Activated T-cell treated with anti-CD3 and anti-CD28 coated beads, Interleukin-2, amount 50 U/mL, for 24 hours (primary cell): ENCODE results near the gene LETM1.

Source experiments
- DNase-seq: peaks from one replicate; pipeline ENCODE4 v3.0.0-alpha.2; 2020
- H3K27ac Mint-ChIP-seq: 2 replicates; pipeline ENCODE4 v1.8.0; 2020; ENCODE audit warnings: mild to moderate bottlenecking, mixed read lengths
- H3K27me3 Mint-ChIP-seq: 2 replicates; pipeline ENCODE4 v1.8.0; 2020; ENCODE audit warnings: mixed read lengths
- H3K36me3 Mint-ChIP-seq: 2 replicates; pipeline ENCODE4 v1.8.0; 2020; ENCODE audit warnings: low read depth, mixed read lengths
- H3K4me1 Mint-ChIP-seq: 2 replicates; pipeline ENCODE4 v1.8.0; 2020; ENCODE audit warnings: low read depth, mixed read lengths
- H3K4me3 Mint-ChIP-seq: 2 replicates; pipeline ENCODE4 v1.8.0; 2020; ENCODE audit warnings: mild to moderate bottlenecking, moderate library complexity, mixed read lengths
- H3K9me3 Mint-ChIP-seq: 2 replicates; pipeline ENCODE4 v1.8.0; 2020; ENCODE audit warnings: mixed read lengths

LETM1 gene

DNA sequence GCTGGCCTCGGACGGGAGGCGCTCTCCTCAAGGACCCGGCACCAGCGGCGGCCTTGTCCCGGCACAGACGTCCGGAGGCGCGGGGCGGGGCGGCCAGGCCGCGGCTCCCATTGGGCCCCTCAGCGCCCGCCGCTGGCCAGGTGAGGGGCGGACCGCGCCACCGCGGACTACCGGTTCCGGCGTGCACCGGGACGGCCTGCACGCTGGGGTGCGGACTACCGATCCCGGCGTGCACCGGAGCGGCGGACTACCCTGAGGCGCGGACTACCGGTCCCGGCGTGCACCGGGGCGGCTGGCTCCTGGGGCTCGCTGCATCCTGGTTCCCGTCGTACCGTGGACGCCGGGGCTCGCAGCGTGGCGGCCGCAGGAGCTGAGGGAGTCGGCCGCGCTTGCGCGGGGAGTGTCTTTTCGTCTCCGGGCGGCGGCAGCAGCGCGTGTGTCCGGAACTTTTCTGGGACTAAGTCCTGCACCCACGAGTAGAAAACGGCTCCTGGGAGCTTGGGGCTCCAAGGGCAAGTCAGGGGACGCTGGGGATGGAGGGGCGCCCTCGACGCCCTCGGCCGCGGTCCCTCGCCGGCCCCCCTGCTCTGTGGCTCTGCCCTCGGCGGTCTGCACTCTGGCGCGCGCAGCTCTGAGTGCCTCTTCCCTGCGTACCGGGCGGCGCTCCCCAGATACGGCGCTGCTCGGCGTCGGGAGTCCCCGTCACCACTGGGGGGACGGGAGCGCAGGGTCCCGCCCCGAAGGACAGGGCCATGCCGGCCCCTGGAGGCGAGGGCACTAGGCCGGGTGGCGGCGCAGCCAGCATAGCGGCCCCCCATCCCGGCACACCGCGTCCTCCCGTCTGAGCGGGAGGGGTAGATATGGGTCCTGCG lies at the start of gene LETM1:
TSS of gene LETM1 (minus strand) at position 86 of the 872 bp plus-strand sequence. CDS start 206 bp downstream, outside the sequence.
- Mint-ChIP-seq H3K4me3 (peak within 1 kb of the TSS; percentile 87), H3K4me1 (peaks cover 42% of the 10 kb centered on the region), H3K27me3 (no peaks in the 10 kb centered on the region), H3K9me3 (no peaks in the 10 kb centered on the region), H3K27ac (peak within 1 kb of the TSS; percentile 86), H3K36me3 (peaks cover 34% of the 10 kb centered on the region)
- DNase-seq = peak; percentile 95

- no peaks in the 10 kb centered on the region for H3K27me3 Mint-ChIP-seq
- H3K36me3 Mint-ChIP-seq = peaks cover 93% of the 10 kb centered on the region
- peaks cover 36% of the 10 kb centered on the region for H3K4me1 Mint-ChIP-seq
- H3K9me3 Mint-ChIP-seq = no peaks in the 10 kb centered on the region
- H3K4me3 Mint-ChIP-seq = no peak overlapping the region
- no peak overlapping the region for H3K27ac Mint-ChIP-seq
- no peak for DNase-seq
Observed at GRCh38 chr4:1904042-1904441, 48.1 kb upstream of the LETM1 start.

GRCh38 chr4:1903035-1903434 lies 47.1 kb upstream of the LETM1 start:
- no peaks in the 10 kb centered on the region for H3K27me3 Mint-ChIP-seq
- no peak overlapping the region for H3K4me3 Mint-ChIP-seq
- DNase-seq = no peak
- peak overlapping the region; percentile 64 for H3K27ac Mint-ChIP-seq
- H3K4me1 Mint-ChIP-seq = peaks cover 38% of the 10 kb centered on the region
- no peaks in the 10 kb centered on the region for H3K9me3 Mint-ChIP-seq
- H3K36me3 Mint-ChIP-seq = peaks cover 87% of the 10 kb centered on the region

DNA sequence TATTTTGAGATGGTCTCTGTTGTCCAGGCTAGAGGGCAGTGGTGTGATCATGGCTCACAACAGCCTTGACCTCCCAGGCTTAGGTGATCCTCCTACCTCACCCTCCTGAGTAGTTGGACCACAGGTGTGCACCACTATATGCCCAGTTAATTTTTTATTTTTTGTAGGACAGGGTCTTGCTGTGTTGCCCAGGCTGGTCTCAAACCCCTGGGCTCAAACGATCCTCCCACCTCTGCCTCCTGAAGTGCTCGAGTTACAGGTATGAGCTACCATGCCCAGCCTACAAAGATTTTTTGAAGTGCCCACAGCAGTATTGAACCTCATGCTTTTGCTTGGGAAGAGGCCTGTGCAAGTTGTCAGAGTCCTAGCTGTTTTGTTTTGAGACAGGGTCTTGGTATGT lies 46.3 kb upstream of the LETM1 start:
- DNase-seq = no peak
- H3K4me3 Mint-ChIP-seq = no peak overlapping the region
- peaks cover 38% of the 10 kb centered on the region for H3K4me1 Mint-ChIP-seq
- no peaks in the 10 kb centered on the region for H3K27me3 Mint-ChIP-seq
- peaks cover 81% of the 10 kb centered on the region for H3K36me3 Mint-ChIP-seq
- no peaks in the 10 kb centered on the region for H3K9me3 Mint-ChIP-seq
- peak overlapping the region; percentile 50 for H3K27ac Mint-ChIP-seq

- Mint-ChIP-seq H3K27me3 (no peaks in the 10 kb centered on the region), H3K4me1 (peaks cover 34% of the 10 kb centered on the region), H3K27ac (no peak overlapping the region), H3K36me3 (peaks cover 75% of the 10 kb centered on the region), H3K9me3 (no peaks in the 10 kb centered on the region), H3K4me3 (no peak overlapping the region)
- no peak for DNase-seq
Observed at GRCh38 chr4:1901127-1901526, 45.2 kb upstream of the LETM1 start.

- Mint-ChIP-seq H3K9me3 (no peaks in the 10 kb centered on the region), H3K4me1 (peaks cover 29% of the 10 kb centered on the region), H3K36me3 (peaks cover 75% of the 10 kb centered on the region), H3K4me3 (no peak overlapping the region), H3K27me3 (no peaks in the 10 kb centered on the region), H3K27ac (no peak overlapping the region)
- no peak for DNase-seq
Observed at GRCh38 chr4:1900624-1901023, 44.7 kb upstream of the LETM1 start.

- Mint-ChIP-seq H3K36me3 (peaks cover 75% of the 10 kb centered on the region), H3K9me3 (no peaks in the 10 kb centered on the region), H3K4me1 (peaks cover 25% of the 10 kb centered on the region), H3K27me3 (no peaks in the 10 kb centered on the region), H3K4me3 (no peak overlapping the region), H3K27ac (no peak overlapping the region)
- no peak for DNase-seq
Observed at GRCh38 chr4:1900087-1900433, 44.1 kb upstream of the LETM1 start.

- no peak overlapping the region for H3K27ac Mint-ChIP-seq
- peaks cover 75% of the 10 kb centered on the region for H3K36me3 Mint-ChIP-seq
Observed at GRCh38 chr4:1899149-1900086, 43.5 kb upstream of the LETM1 start.

DNA sequence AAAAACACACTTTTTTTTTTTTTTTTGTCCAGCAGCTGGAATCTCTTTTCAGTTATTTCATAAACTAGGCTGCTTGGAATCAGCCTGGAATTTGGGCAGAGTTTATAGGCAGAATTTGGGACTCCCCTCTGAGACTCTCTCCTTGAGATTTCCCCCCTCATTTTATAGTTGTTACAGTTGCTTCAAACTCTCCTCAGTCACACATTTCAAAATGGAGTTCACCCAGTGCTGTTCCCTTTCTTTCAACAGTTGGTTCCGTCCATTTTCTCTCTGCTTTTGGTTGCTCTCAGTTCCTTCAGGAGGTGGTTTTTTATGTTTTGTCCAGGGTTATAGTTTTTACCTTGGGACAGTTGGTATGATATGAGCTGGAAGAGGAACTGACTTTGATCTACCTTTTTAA lies 42.7 kb upstream of the LETM1 start:
- Mint-ChIP-seq H3K27me3 (no peaks in the 10 kb centered on the region), H3K4me3 (no peak overlapping the region), H3K27ac (no peak overlapping the region), H3K36me3 (peaks cover 75% of the 10 kb centered on the region), H3K4me1 (peaks cover 27% of the 10 kb centered on the region), H3K9me3 (no peaks in the 10 kb centered on the region)
- no peak for DNase-seq

More at GRCh38 chr4:1899149-1900086, 43.5 kb upstream of the LETM1 start:
- Mint-ChIP-seq H3K4me1 (peaks cover 27% of the 10 kb centered on the region), H3K27me3 (no peaks in the 10 kb centered on the region), H3K4me3 (no peak overlapping the region), H3K9me3 (no peaks in the 10 kb centered on the region)
- DNase-seq = peak; percentile 76

- Mint-ChIP-seq H3K27ac (no peak overlapping the region), H3K4me1 (peaks cover 22% of the 10 kb centered on the region), H3K36me3 (peaks cover 74% of the 10 kb centered on the region)
Observed at GRCh38 chr4:1898007-1898406, 42.1 kb upstream of the LETM1 start.

GRCh38 chr4:1896658-1896991 lies 40.7 kb upstream of the LETM1 start:
- Mint-ChIP-seq H3K27ac (peak overlapping the region; percentile 56), H3K9me3 (no peaks in the 10 kb centered on the region), H3K36me3 (peaks cover 72% of the 10 kb centered on the region), H3K27me3 (no peaks in the 10 kb centered on the region), H3K4me1 (peaks cover 13% of the 10 kb centered on the region), H3K4me3 (no peak overlapping the region)
- DNase-seq = no peak

More at GRCh38 chr4:1898007-1898406, 42.1 kb upstream of the LETM1 start:
- DNase-seq = no peak
- Mint-ChIP-seq H3K27me3 (no peaks in the 10 kb centered on the region), H3K4me3 (no peak overlapping the region), H3K9me3 (no peaks in the 10 kb centered on the region)

DNA sequence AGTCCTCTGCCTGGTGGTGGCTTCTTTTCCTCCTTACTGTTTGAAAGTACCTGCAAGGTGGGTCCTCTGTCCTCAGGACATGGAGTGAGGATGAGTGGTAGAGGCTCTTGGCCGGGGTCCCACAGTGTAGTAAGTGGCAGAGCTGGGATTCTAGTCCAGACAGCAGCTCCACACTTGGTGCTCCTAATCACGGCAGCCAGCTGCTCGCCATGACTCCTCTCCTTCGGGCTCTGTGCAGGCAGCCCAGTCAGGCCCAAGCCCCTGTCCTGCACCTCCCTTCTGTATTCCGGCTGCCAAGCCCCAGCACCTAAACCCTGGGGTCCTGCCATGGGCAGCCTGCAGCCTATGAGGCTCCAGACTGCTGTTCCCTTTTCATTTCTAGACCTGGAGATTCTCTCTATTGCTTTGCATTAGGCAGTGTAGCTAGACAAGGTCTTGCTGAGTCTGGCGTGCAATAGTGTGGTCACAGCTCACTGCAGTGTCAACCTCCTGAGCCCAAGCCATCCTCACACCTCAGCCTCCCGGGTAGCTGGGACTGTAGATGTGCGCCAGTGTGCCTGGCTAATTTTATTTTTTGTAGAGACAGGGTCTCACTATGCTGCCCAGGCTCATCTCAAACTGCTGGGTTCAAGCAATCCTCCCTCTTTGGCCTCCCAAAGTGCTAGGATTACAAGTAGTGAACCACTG lies 40.2 kb upstream of the LETM1 start:
- no peaks in the 10 kb centered on the region for H3K27me3 Mint-ChIP-seq
- no peak overlapping the region for H3K4me3 Mint-ChIP-seq
- H3K27ac Mint-ChIP-seq = no peak overlapping the region
- H3K4me1 Mint-ChIP-seq = peaks cover 15% of the 10 kb centered on the region
- DNase-seq = no peak
- peaks cover 70% of the 10 kb centered on the region for H3K36me3 Mint-ChIP-seq
- no peaks in the 10 kb centered on the region for H3K9me3 Mint-ChIP-seq

GRCh38 chr4:1890979-1891570 lies 35.1 kb upstream of the LETM1 start:
- H3K27me3 Mint-ChIP-seq = no peaks in the 10 kb centered on the region
- H3K9me3 Mint-ChIP-seq = no peaks in the 10 kb centered on the region
- H3K27ac Mint-ChIP-seq = no peak overlapping the region
- no peak for DNase-seq
- H3K4me1 Mint-ChIP-seq = peaks cover 18% of the 10 kb centered on the region
- no peak overlapping the region for H3K4me3 Mint-ChIP-seq
- H3K36me3 Mint-ChIP-seq = peaks cover 56% of the 10 kb centered on the region

DNA sequence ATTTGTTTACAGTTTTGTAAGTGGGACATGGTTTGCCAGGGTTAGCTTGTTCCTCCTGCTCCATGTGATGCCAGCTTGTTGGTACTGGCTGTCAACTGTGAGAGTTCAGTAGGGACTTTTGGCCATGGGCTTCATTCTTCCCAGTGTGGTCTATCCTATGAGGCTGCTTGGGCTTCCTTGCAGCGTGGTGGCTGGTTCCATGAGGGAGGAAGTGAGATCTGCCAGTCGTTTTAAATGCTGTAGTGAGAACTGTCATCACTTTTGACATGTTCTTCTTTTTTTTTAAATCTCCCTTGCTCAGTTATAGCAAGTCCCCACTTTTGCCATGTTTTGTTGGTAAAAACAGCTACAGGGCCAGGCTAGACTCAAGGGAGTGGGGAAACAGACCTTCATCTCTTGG lies 31.1 kb upstream of the LETM1 start:
- no peak for DNase-seq
- no peaks in the 10 kb centered on the region for H3K27me3 Mint-ChIP-seq
- no peak overlapping the region for H3K4me3 Mint-ChIP-seq
- H3K27ac Mint-ChIP-seq = no peak overlapping the region
- H3K36me3 Mint-ChIP-seq = peaks cover 26% of the 10 kb centered on the region
- H3K4me1 Mint-ChIP-seq = peaks cover 27% of the 10 kb centered on the region
- H3K9me3 Mint-ChIP-seq = no peaks in the 10 kb centered on the region
